K562 (cell line): ENCODE results near the gene INPP5E. TPM values are rescaled to one million over a fixed set of nuclear protein-coding genes. Genes with fewer than 3 reads are reported as not detected.

Experiments used
- ARID1B ChIP-seq: fragments of 450-650 bp; IDR thresholded peaks from 2 replicates; pipeline ENCODE4 v1.6.1; 2016; ENCODE audit warnings: antibody characterized with exemption, mild to moderate bottlenecking, inconsistent platforms
- ELF2 ChIP-seq: fragments of 250-450 bp; sonication (Bioruptor Pico); IDR thresholded peaks from 2 replicates; pipeline ENCODE4 v1.5.0; 2021; ENCODE audit warnings: mild to moderate bottlenecking
- ESRRA ChIP-seq: fragments of 450-650 bp; IDR thresholded peaks from 2 replicates; pipeline ENCODE4 v1.6.1; 2014; ENCODE audit warnings: low read depth, mild to moderate bottlenecking, moderate library complexity, borderline replicate concordance
- FOXP4 ChIP-seq: sonication (generic); formaldehyde crosslinking; IDR thresholded peaks from 2 replicates; pipeline ENCODE4 v1.8.0; 2022; ENCODE audit warnings: mild to moderate bottlenecking, missing genetic modification reagents, borderline replicate concordance
- HMGN3 ChIP-seq: IDR thresholded peaks from 2 replicates; pipeline ENCODE4 v1.6.1; 2011; ENCODE audit warnings: borderline replicate concordance, low read depth, mild to moderate bottlenecking, mixed read lengths, low read length; ENCODE audit not compliant: insufficient read length; ENCODE audit errors: extremely low read depth
- ILF3 ChIP-seq: fragments of 450-650 bp; IDR thresholded peaks from 2 replicates; pipeline ENCODE4 v1.6.1; 2018; ENCODE audit warnings: antibody characterized with exemption, mild to moderate bottlenecking, moderate library complexity, borderline replicate concordance
- IRF2 ChIP-seq: sonication (generic); formaldehyde crosslinking; IDR thresholded peaks from 2 replicates; pipeline ENCODE4 v1.8.1; 2022; ENCODE audit warnings: mild to moderate bottlenecking, missing genetic modification reagents
- MTA1 ChIP-seq: fragments of 450-650 bp; IDR thresholded peaks from 2 replicates; pipeline ENCODE4 v1.6.1; 2017; ENCODE audit warnings: borderline replicate concordance
- RNF219 ChIP-seq: fragments of 250-450 bp; sonication (Bioruptor Pico); IDR thresholded peaks from 2 replicates; pipeline ENCODE4 v1.5.0; 2022; ENCODE audit warnings: mild to moderate bottlenecking
- SNIP1 ChIP-seq: fragments of 450-650 bp; IDR thresholded peaks from 2 replicates; pipeline ENCODE4 v1.7.1; 2017; ENCODE audit warnings: low read depth, mild to moderate bottlenecking
- XRCC3 ChIP-seq: fragments of 450-650 bp; IDR thresholded peaks from 2 replicates; pipeline ENCODE4 v1.6.1; 2017; ENCODE audit warnings: mild to moderate bottlenecking, moderate library complexity
- ZBTB7A ChIP-seq: IDR thresholded peaks from 2 replicates; pipeline ENCODE4 v1.6.1; 2011; ENCODE audit warnings: low read depth, mild to moderate bottlenecking, low read length, moderate library complexity, borderline replicate concordance; ENCODE audit not compliant: control insufficient read depth
- ZKSCAN3 ChIP-seq: fragments of 250-450 bp; sonication (Bioruptor Pico); IDR thresholded peaks from 2 replicates; pipeline ENCODE4 v1.4.0; 2020
- ZNF217 ChIP-seq: sonication (generic); formaldehyde crosslinking; IDR thresholded peaks from 2 replicates; pipeline ENCODE4 v1.8.0; 2022; ENCODE audit warnings: mild to moderate bottlenecking, missing genetic modification reagents
- ZNF512 ChIP-seq: IDR thresholded peaks from 2 replicates; pipeline ENCODE4 v1.6.1; 2016; ENCODE audit warnings: missing genetic modification characterization, missing compliant biosample characterization
- ZNF592 ChIP-seq: fragments of 450-650 bp; IDR thresholded peaks from 2 replicates; pipeline ENCODE4 v1.6.1; 2017; ENCODE audit warnings: antibody characterized with exemption, mild to moderate bottlenecking
- ZSCAN32 ChIP-seq: fragments of 450-650 bp; formaldehyde crosslinking; IDR thresholded peaks from 2 replicates; pipeline ENCODE4 v1.4.0; 2020; ENCODE audit warnings: mild to moderate bottlenecking, moderate library complexity
- polyA plus RNA-seq, 8 experiments: library from polyadenylated mRNA; depleted of rRNA in 4 of 8; stranded (reverse) in 5 of 8; unstranded in 3 of 8; fragments of >200 nt; fragmentation: Nextera tagmentation in 2 of 8; fragmentation: Illumina TruSeq in 1 of 8; extraction: Ambion mirVana in 2 of 8; extraction: Trizol in 1 of 8; gene quantifications; 2 replicates each; pipeline versions ENCODE4 v1.2.1 to v1.2.3, GENCODE V29; 2011 to 2014; ENCODE audit warnings: inconsistent platforms in 1 of 8, missing spikeins in 1 of 8
- total RNA-seq, 7 experiments: library from RNA; depleted of rRNA in 6 of 7; stranded (reverse); fragments of >200 nt in 6 of 7; fragmentation: Illumina TruSeq in 2 of 7; extraction: Trizol in 2 of 7; gene quantifications; 2 replicates each; pipeline versions ENCODE4 v1.2.1 to v1.2.3, GENCODE V29; 2011 to 2021; ENCODE audit warnings: low replicate concordance in 1 of 7

INPP5E gene
- total and polyA plus RNA-seq, 9 of the 15 experiments (the other 6 are each of a cell fraction or from before 2014, with no cell fraction given), result 0.38 to 17.4 (median 4.9) TPM

- TF ChIP-seq ZNF512 (tag) (no peak), ELF2 (CRISPR knock-in tag) (peak; percentile 39; the same call in 1 of the 2 replicates), SNIP1 (no peak), ZNF592 (no peak), ZNF217 (no peak), XRCC3 (no peak), FOXP4 (CRISPR knock-in tag) (peak; percentile 72; the same call in 1 of the 2 replicates), IRF2 (CRISPR knock-in tag) (no peak), ZBTB7A (peak; percentile 92), HMGN3 (peak; percentile 97), ESRRA (no peak), ZKSCAN3 (CRISPR knock-in tag) (no peak), RNF219 (CRISPR knock-in tag) (no peak), ZSCAN32 (CRISPR knock-in tag) (no peak), ARID1B (no peak), MTA1 (no peak), ILF3 (no peak)
Measured at GRCh38 chr9:136439481-136440408, at the start of gene INPP5E (continued).
